ENCODE measurements around the gene C1orf185. TPM values are rescaled to one million over a fixed set of nuclear protein-coding genes. Genes with fewer than 3 reads are reported as not detected.

C1orf185 gene
- total and polyA plus RNA-seq, 4 donors = not detected

DNA sequence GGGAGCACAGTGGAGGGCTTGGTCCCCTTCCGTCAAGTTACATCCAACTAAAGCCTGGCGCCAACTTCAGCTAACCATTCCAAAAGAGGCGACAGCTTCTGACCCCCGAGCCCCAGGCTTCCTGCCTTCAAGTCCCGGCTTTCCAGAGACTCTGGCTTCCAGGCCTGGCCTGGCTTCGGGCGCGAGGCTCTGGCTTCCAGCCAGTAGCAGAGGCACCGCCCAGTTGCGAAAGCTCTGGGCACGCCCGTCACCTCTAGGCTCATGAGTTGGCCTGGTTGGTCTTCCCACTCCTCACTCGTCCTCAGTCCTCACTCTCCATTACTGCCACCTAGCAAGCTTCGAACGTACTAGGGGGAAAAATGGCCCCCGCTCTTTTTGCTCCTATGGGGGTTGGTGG is 30.0 kb upstream of the C1orf185 start:
- H3K27ac ChIP-seq (ENCODE audit: low read depth in 1 of 2, low read length in 2 of 2) = no peak overlapping the region
- H3K4me3 ChIP-seq (ENCODE audit: low read depth in 1 of 3, low read length in 3 of 3) = no peak overlapping the region
- H3K27me3 ChIP-seq (ENCODE audit: control insufficient read depth in 4 of 4, insufficient read depth in 4 of 4, low read length in 3 of 4) = peaks cover 0 to 4% (median 0%) of the 10 kb centered on the region in 4 donors
- WGBS = 79% methylated on average over 16 of the region's 16 CpGs
- H3K36me3 ChIP-seq (ENCODE audit: control insufficient read depth in 4 of 4, insufficient read depth in 3 of 4, low read depth in 1 of 4, low read length in 3 of 4) = no peaks in the 10 kb centered on the region
- H3K9me3 ChIP-seq (ENCODE audit: control insufficient read depth in 4 of 4, low read length in 3 of 4) = no peaks in the 10 kb centered on the region
- no peak for DNase-seq (ENCODE audit: low spot score)
- TF ChIP-seq, protein P1, sequence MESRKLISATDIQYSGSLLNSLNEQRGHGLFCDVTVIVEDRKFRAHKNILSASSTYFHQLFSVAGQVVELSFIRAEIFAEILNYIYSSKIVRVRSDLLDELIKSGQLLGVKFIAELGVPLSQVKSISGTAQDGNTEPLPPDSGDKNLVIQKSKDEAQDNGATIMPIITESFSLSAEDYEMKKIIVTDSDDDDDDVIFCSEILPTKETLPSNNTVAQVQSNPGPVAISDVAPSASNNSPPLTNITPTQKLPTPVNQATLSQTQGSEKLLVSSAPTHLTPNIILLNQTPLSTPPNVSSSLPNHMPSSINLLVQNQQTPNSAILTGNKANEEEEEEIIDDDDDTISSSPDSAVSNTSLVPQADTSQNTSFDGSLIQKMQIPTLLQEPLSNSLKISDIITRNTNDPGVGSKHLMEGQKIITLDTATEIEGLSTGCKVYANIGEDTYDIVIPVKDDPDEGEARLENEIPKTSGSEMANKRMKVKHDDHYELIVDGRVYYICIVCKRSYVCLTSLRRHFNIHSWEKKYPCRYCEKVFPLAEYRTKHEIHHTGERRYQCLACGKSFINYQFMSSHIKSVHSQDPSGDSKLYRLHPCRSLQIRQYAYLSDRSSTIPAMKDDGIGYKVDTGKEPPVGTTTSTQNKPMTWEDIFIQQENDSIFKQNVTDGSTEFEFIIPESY (IDR thresholded peaks at IDR 0.05) = no peak
- no peak for TF ChIP-seq RXRA (IDR thresholded peaks at IDR 0.05)
- no peak for TF ChIP-seq EGR1 (IDR thresholded peaks at IDR 0.05; ENCODE audit: low read depth in 2 of 2)
- TF ChIP-seq HNF4A (conservative IDR thresholded peaks at IDR 0.05) = no peak
- TF ChIP-seq GABPA (IDR thresholded peaks at IDR 0.05 in 1 of 2, conservative IDR thresholded peaks at IDR 0.05 in 1 of 2) = no peak
- no peak for TF ChIP-seq HNF4G (IDR thresholded peaks at IDR 0.05)
- TF ChIP-seq, protein P2, sequence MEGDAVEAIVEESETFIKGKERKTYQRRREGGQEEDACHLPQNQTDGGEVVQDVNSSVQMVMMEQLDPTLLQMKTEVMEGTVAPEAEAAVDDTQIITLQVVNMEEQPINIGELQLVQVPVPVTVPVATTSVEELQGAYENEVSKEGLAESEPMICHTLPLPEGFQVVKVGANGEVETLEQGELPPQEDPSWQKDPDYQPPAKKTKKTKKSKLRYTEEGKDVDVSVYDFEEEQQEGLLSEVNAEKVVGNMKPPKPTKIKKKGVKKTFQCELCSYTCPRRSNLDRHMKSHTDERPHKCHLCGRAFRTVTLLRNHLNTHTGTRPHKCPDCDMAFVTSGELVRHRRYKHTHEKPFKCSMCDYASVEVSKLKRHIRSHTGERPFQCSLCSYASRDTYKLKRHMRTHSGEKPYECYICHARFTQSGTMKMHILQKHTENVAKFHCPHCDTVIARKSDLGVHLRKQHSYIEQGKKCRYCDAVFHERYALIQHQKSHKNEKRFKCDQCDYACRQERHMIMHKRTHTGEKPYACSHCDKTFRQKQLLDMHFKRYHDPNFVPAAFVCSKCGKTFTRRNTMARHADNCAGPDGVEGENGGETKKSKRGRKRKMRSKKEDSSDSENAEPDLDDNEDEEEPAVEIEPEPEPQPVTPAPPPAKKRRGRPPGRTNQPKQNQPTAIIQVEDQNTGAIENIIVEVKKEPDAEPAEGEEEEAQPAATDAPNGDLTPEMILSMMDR (IDR thresholded peaks at IDR 0.05; ENCODE audit: low read depth, low read length, missing input control) = no peak
- TF ChIP-seq, protein P3, sequence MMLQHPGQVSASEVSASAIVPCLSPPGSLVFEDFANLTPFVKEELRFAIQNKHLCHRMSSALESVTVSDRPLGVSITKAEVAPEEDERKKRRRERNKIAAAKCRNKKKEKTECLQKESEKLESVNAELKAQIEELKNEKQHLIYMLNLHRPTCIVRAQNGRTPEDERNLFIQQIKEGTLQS (IDR thresholded peaks at IDR 0.05) = no peak
- TF ChIP-seq FOXA2 (IDR thresholded peaks at IDR 0.05) = no peak
- TF ChIP-seq NR2F2 (IDR thresholded peaks at IDR 0.05) = no peak
- TF ChIP-seq, protein P4, sequence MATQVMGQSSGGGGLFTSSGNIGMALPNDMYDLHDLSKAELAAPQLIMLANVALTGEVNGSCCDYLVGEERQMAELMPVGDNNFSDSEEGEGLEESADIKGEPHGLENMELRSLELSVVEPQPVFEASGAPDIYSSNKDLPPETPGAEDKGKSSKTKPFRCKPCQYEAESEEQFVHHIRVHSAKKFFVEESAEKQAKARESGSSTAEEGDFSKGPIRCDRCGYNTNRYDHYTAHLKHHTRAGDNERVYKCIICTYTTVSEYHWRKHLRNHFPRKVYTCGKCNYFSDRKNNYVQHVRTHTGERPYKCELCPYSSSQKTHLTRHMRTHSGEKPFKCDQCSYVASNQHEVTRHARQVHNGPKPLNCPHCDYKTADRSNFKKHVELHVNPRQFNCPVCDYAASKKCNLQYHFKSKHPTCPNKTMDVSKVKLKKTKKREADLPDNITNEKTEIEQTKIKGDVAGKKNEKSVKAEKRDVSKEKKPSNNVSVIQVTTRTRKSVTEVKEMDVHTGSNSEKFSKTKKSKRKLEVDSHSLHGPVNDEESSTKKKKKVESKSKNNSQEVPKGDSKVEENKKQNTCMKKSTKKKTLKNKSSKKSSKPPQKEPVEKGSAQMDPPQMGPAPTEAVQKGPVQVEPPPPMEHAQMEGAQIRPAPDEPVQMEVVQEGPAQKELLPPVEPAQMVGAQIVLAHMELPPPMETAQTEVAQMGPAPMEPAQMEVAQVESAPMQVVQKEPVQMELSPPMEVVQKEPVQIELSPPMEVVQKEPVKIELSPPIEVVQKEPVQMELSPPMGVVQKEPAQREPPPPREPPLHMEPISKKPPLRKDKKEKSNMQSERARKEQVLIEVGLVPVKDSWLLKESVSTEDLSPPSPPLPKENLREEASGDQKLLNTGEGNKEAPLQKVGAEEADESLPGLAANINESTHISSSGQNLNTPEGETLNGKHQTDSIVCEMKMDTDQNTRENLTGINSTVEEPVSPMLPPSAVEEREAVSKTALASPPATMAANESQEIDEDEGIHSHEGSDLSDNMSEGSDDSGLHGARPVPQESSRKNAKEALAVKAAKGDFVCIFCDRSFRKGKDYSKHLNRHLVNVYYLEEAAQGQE (IDR thresholded peaks at IDR 0.05) = no peak
- no peak for TF ChIP-seq RAD21 (IDR thresholded peaks at IDR 0.05)
- no peak for TF ChIP-seq YY1 (IDR thresholded peaks at IDR 0.05)
- TF ChIP-seq TAF1 (conservative IDR thresholded peaks at IDR 0.05) = no peak
- TF ChIP-seq JUND (IDR thresholded peaks at IDR 0.05) = no peak
- H3K4me1 ChIP-seq (ENCODE audit: control insufficient read depth in 4 of 4, insufficient read depth in 4 of 4, low read length in 3 of 4) = no peaks in the 10 kb centered on the region
- H3K9ac ChIP-seq (ENCODE audit: low read depth in 1 of 2, low read length in 2 of 2) = no peak overlapping the region

DNA sequence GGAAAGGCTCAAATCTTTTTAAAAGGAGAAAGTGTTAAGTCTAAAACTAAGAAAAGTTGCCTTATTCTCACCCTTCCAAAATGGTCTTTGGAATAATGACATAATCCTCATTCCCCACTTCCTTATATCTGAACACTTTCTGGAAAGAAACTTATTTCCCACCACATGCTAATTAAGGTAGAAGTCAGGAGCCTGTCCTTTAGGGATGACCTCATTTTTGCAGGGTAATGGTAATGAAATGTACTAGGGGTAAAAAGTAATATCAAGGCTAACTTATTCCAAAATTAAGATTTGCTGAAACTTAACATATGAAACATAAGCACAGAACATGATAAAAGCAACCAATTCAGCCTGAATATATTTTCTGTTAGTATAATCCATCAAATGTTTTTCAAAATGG is 29.4 kb upstream of the C1orf185 start:
- Histone ChIP-seq H3K9me3 (ENCODE audit: control insufficient read depth in 4 of 4, low read length in 3 of 4) (no peaks in the 10 kb centered on the region), H3K27ac (ENCODE audit: low read depth in 1 of 2, low read length in 2 of 2) (no peak overlapping the region), H3K27me3 (ENCODE audit: control insufficient read depth in 4 of 4, insufficient read depth in 4 of 4, low read length in 3 of 4) (peaks cover 0 to 4% (median 0%) of the 10 kb centered on the region in 4 donors), H3K9ac (ENCODE audit: low read depth in 1 of 2, low read length in 2 of 2) (no peak overlapping the region), H3K4me1 (ENCODE audit: control insufficient read depth in 4 of 4, insufficient read depth in 4 of 4, low read length in 3 of 4) (no peaks in the 10 kb centered on the region), H3K4me3 (ENCODE audit: low read depth in 1 of 3, low read length in 3 of 3) (no peak overlapping the region), H3K36me3 (ENCODE audit: control insufficient read depth in 4 of 4, insufficient read depth in 3 of 4, low read depth in 1 of 4, low read length in 3 of 4) (no peaks in the 10 kb centered on the region)
- no peak for DNase-seq (ENCODE audit: low spot score)
- no peak for TF ChIP-seq RXRA (IDR thresholded peaks at IDR 0.05)
- TF ChIP-seq HNF4A (conservative IDR thresholded peaks at IDR 0.05) = no peak
- TF ChIP-seq, protein P5, sequence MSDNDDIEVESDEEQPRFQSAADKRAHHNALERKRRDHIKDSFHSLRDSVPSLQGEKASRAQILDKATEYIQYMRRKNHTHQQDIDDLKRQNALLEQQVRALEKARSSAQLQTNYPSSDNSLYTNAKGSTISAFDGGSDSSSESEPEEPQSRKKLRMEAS (IDR thresholded peaks at IDR 0.05) = no peak
- TF ChIP-seq FOXA1 (IDR thresholded peaks at IDR 0.05) = no peak
- no peak for TF ChIP-seq YY1 (IDR thresholded peaks at IDR 0.05)
- no peak for TF ChIP-seq HNF4G (IDR thresholded peaks at IDR 0.05)
- no peak for TF ChIP-seq EGR1 (IDR thresholded peaks at IDR 0.05; ENCODE audit: low read depth in 2 of 2)
- TF ChIP-seq, protein P2 (IDR thresholded peaks at IDR 0.05; ENCODE audit: low read depth, low read length, missing input control) = no peak
- no peak for TF ChIP-seq SP1 (IDR thresholded peaks at IDR 0.05)
- TF ChIP-seq, protein P4 (IDR thresholded peaks at IDR 0.05) = no peak
